ENCODE measurements around the gene UBE2QL1. TPM values are rescaled to one million over a fixed set of nuclear protein-coding genes. Genes with fewer than 3 reads are reported as not detected.

Gene UBE2QL1
- total and polyA plus RNA-seq, 2 of the 8 experiments (the other 6 are each of a cell fraction or from before 2014, with no cell fraction given) = 0.43 to 0.65 TPM

DNA sequence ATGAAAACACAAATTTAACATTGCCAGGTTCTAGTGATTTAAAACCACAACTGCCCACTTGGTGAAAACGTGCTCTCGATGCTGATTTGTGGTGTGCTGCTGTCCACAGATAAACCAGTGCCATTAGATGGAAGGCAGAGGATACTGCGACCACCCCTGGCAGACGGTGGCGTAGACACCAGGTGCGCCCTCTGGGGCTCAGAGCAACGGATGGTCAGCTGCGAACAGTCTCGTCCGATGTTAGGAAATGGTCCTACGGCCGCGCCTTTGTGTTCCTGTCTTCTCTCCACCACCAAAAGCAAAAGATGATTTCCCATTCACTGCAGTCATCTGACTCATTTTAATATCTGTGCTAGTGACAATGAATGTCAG is 43.2 kb downstream of the UBE2QL1 start:
- H2BK20ac ChIP-seq (ENCODE audit: low read length) = no peak overlapping the region
- H4K5ac ChIP-seq (ENCODE audit: insufficient read length, low read depth, low read length) = no peak overlapping the region
- H4K8ac ChIP-seq (ENCODE audit: extremely low read depth, insufficient read depth, low read length) = no peak overlapping the region
- H3K4me1 ChIP-seq (replicated peaks in 1 of 4; ENCODE audit: control insufficient read depth in 3 of 4, insufficient read depth in 4 of 4, low read length in 3 of 4) = peaks cover 8 to 13% (median 11%) of the 10 kb centered on the region in 4 experiments
- peak overlapping the region in 1 of 4 experiments; percentile 26; a peak in 1 of 8 replicates for H3K4me3 ChIP-seq (ENCODE audit: extremely low read depth in 1 of 4, insufficient read depth in 2 of 4, low read depth in 3 of 4, low read length in 4 of 4)
- no peaks in the 10 kb centered on the region for H3K79me1 ChIP-seq (ENCODE audit: low read depth, low read length)
- POLR2A ChIA-PET (ENCODE audit: partially characterized antibody) = no interaction called here
- H3K27ac ChIP-seq (ENCODE audit: low read depth, low read length) = no peak overlapping the region
- H2BK5ac ChIP-seq (ENCODE audit: low read depth, low read length) = 0 out of 2 replicates have a peak overlapping the region, but pooled peaks have one; percentile 12
- H2AK5ac ChIP-seq (ENCODE audit: low read depth, low read length) = no peak overlapping the region
- H4K20me1 ChIP-seq (replicated peaks in 1 of 2; ENCODE audit: control insufficient read depth in 1 of 2, insufficient read depth in 2 of 2, low read length in 2 of 2) = no peaks in the 10 kb centered on the region
- no peaks in the 10 kb centered on the region for H3K23me2 ChIP-seq (ENCODE audit: low read depth, low read length)
- 80% methylated on average over 13 of the region's 13 CpGs; no CpG with 5 or more reads in 1 of the 2 experiments for WGBS, 2 experiments (ENCODE audit: extremely low coverage in 1 of 2, insufficient coverage in 1 of 2, insufficient read length in 1 of 2, insufficient replicate concordance in 2 of 2, low coverage in 1 of 2, low lambda C conversion rate in 2 of 2, missing lambda C conversion rate in 1 of 2)
- no peak overlapping the region for H2BK15ac ChIP-seq (ENCODE audit: low read length)
- no peak overlapping the region for H2BK120ac ChIP-seq (replicated peaks; ENCODE audit: low read depth, low read length)
- no peak overlapping the region for H3K18ac ChIP-seq (ENCODE audit: extremely low read depth, low read length)
- CTCF ChIA-PET (ENCODE audit: partially characterized antibody) = no interaction called here
- peak overlapping the region in 1 of 2 experiments; percentile 48; a peak in 1 of 4 replicates for H3K4me2 ChIP-seq (ENCODE audit: insufficient read depth in 1 of 2, low read depth in 2 of 2, low read length in 2 of 2)
- H3K23ac ChIP-seq (ENCODE audit: insufficient read length) = no peak overlapping the region
- H3K27me3 ChIP-seq (replicated peaks in 1 of 4; ENCODE audit: control insufficient read depth in 3 of 4, extremely low read depth in 1 of 4, insufficient read depth in 3 of 4, low read length in 3 of 4) = peaks cover 1 to 10% (median 8%) of the 10 kb centered on the region in 4 experiments; a peak in 5 of 7 replicates
- H3K9ac ChIP-seq (replicated peaks in 1 of 4; ENCODE audit: extremely low read depth in 1 of 4, low read depth in 3 of 4, low read length in 3 of 4) = no peak overlapping the region
- no peak overlapping the region for H4K91ac ChIP-seq (replicated peaks; ENCODE audit: insufficient read length, low read length)
- no peak for DNase-seq (ENCODE audit: low read depth in 1 of 2, low spot score in 2 of 2)
- FAIRE-seq = no peak
- H3K79me2 ChIP-seq (ENCODE audit: control insufficient read depth in 1 of 2, insufficient read depth in 2 of 2, low read length in 2 of 2) = no peaks in the 10 kb centered on the region
- TF ChIP-seq SIRT6 (IDR thresholded peaks at IDR 0.05; ENCODE audit: low read length) = no peak
- TF ChIP-seq CTCF (IDR thresholded peaks at IDR 0.05; ENCODE audit: control extremely low read depth in 1 of 3, insufficient read depth in 1 of 3, low read depth in 1 of 3, low read length in 3 of 3) = peak in 1 of 3 experiments; percentile 31; a peak in 1 of 4 replicates
- no peak overlapping the region for H3K56ac ChIP-seq (replicated peaks; ENCODE audit: insufficient read length, low read depth, low read length)
- no peaks in the 10 kb centered on the region for H3K36me3 ChIP-seq (ENCODE audit: control insufficient read depth in 2 of 4, insufficient read depth in 4 of 4, low read length in 3 of 4)
- no peaks in the 10 kb centered on the region for H3K9me3 ChIP-seq (ENCODE audit: insufficient read depth in 2 of 2, low read depth in 1 of 2, low read length in 1 of 2)
- H3K4ac ChIP-seq (replicated peaks; ENCODE audit: insufficient read length, low read depth, low read length) = no peak overlapping the region
- H2BK12ac ChIP-seq (ENCODE audit: low read depth, low read length) = no peak overlapping the region
- H2AFZ ChIP-seq (ENCODE audit: low read length) = no peak overlapping the region
- no peak overlapping the region for H3K14ac ChIP-seq (ENCODE audit: insufficient read length)

Data from H1 (cell line).